Neural cell (in vitro differentiated cells): Measurements from ENCODE around the gene PCDHB9. TPM values are rescaled to one million over a fixed set of nuclear protein-coding genes. Genes with fewer than 3 reads are reported as not detected.
"Not testable (repeated sequence)": the region's sequence is repeated elsewhere in the genome, so short reads cannot be mapped to it uniquely, and the experiment has no call there.

Source experiments
- H2AFZ ChIP-seq: fragments of 200-600, 300-800 bp; sonication (generic), shearing (Covaris generic); 2 replicates; pipeline ENCODE4 v1.6.0; 2014; ENCODE audit warnings: low read depth, mild to moderate bottlenecking, antibody characterized with exemption, low read length, moderate library complexity
- H3F3A ChIP-seq: fragments of 200-600 bp; shearing (Covaris generic); 2 replicates; pipeline ENCODE4 v1.6.1; 2016; ENCODE audit warnings: mild to moderate bottlenecking, moderate library complexity, mixed read lengths, antibody characterized with exemption, low read length; ENCODE audit not compliant: insufficient read depth, poor library complexity, severe bottlenecking
- H3K27ac ChIP-seq: fragments of 200-600, 300-800 bp; sonication (generic), shearing (Covaris generic); 2 replicates; pipeline ENCODE4 v1.5.1; 2014; ENCODE audit warnings: mild to moderate bottlenecking, low read length, moderate library complexity
- H3K27me3 ChIP-seq: fragments of 300-800, 200-600 bp; sonication (generic), shearing (Covaris generic); 2 replicates; pipeline ENCODE4 v1.6.0; 2014; ENCODE audit warnings: mild to moderate bottlenecking, low read depth, low read length, moderate library complexity; ENCODE audit not compliant: insufficient read depth
- H3K36me3 ChIP-seq: fragments of 300-800, 200-600 bp; sonication (generic), shearing (Covaris generic); 2 replicates; pipeline ENCODE4 v1.5.1; 2014; ENCODE audit warnings: mild to moderate bottlenecking, antibody characterized with exemption, low read length, moderate library complexity; ENCODE audit not compliant: insufficient read depth
- H3K4me2 ChIP-seq: fragments of 300-800, 200-600 bp; sonication (generic), shearing (Covaris generic); 2 replicates; pipeline ENCODE4 v1.6.0; 2014; ENCODE audit warnings: mild to moderate bottlenecking, low read length
- H3K4me3 ChIP-seq: fragments of 300-800, 200-600 bp; sonication (generic), shearing (Covaris generic); 2 replicates; pipeline ENCODE4 v1.5.1; 2014; ENCODE audit warnings: mild to moderate bottlenecking, low read length, moderate library complexity
- H3K79me2 ChIP-seq: fragments of 200-600 bp; shearing (Covaris generic); replicated peaks from 2 replicates; pipeline ENCODE4 v1.6.0; 2014; ENCODE audit warnings: mild to moderate bottlenecking, low read length, moderate library complexity; ENCODE audit not compliant: insufficient read depth
- H3K9ac ChIP-seq: fragments of 300-800, 200-600 bp; sonication (generic), shearing (Covaris generic); 2 replicates; pipeline ENCODE4 v1.6.1; 2016; ENCODE audit warnings: mild to moderate bottlenecking, low read length, mixed read lengths
- H3K9me2 ChIP-seq: fragments of 200-600 bp; shearing (Covaris generic); 2 replicates; pipeline ENCODE4 v1.6.1; 2016; ENCODE audit warnings: mild to moderate bottlenecking, low read length, mixed read lengths; ENCODE audit not compliant: insufficient read depth
- H3K9me3 ChIP-seq: fragments of 200-600, 300-800 bp; sonication (generic), shearing (Covaris generic); 2 replicates; pipeline ENCODE4 v1.6.1; 2016; ENCODE audit warnings: mild to moderate bottlenecking, mixed run types, low read length, moderate library complexity, mixed read lengths
- H4K20me1 ChIP-seq: fragments of 200-600 bp; shearing (Covaris generic); 2 replicates; pipeline ENCODE4 v1.6.1; 2016; ENCODE audit warnings: mild to moderate bottlenecking, mixed run types; ENCODE audit not compliant: insufficient read depth
- CTCF ChIP-seq: fragments of 450-650 bp; IDR thresholded peaks from 2 replicates; pipeline ENCODE4 v1.5.1; 2014; ENCODE audit warnings: antibody characterized with exemption, mild to moderate bottlenecking, moderate library complexity; ENCODE audit not compliant: poor library complexity, severe bottlenecking
- EP300 ChIP-seq: fragments of 450-650 bp; conservative IDR thresholded peaks from 2 replicates; pipeline ENCODE4 v1.6.1; 2014; ENCODE audit warnings: antibody characterized with exemption, mild to moderate bottlenecking, moderate library complexity; ENCODE audit not compliant: poor library complexity, severe bottlenecking
- EZH2 ChIP-seq: fragments of 200-600, 300-800 bp; shearing (Covaris generic), sonication (generic); IDR thresholded peaks from 2 replicates; pipeline ENCODE4 v1.6.1; 2014; ENCODE audit warnings: antibody characterized with exemption, low read length, borderline replicate concordance, mild to moderate bottlenecking; ENCODE audit not compliant: insufficient read depth, poor library complexity, severe bottlenecking
- MXI1 ChIP-seq: fragments of 450-650 bp; conservative IDR thresholded peaks from 2 replicates; pipeline ENCODE4 v1.6.1; 2014; ENCODE audit warnings: antibody characterized with exemption, mild to moderate bottlenecking; ENCODE audit not compliant: poor library complexity, severe bottlenecking
- POLR2AphosphoS5 ChIP-seq: IDR thresholded peaks from 2 replicates; pipeline ENCODE4 v1.6.1; 2012
- RAD21 ChIP-seq: fragments of 450-650 bp; conservative IDR thresholded peaks from 2 replicates; pipeline ENCODE4 v1.6.1; 2014; ENCODE audit warnings: antibody characterized with exemption, mild to moderate bottlenecking, moderate library complexity
- REST ChIP-seq: IDR thresholded peaks from 2 replicates; pipeline ENCODE4 v1.6.1; 2012; ENCODE audit warnings: borderline replicate concordance
- SMC3 ChIP-seq: fragments of 450-650 bp; conservative IDR thresholded peaks from 2 replicates; pipeline ENCODE4 v1.6.1; 2014; ENCODE audit warnings: antibody characterized with exemption, mild to moderate bottlenecking, moderate library complexity; ENCODE audit not compliant: poor library complexity
- TAF1 ChIP-seq: IDR thresholded peaks from 2 replicates; pipeline ENCODE4 v1.6.1; 2012; ENCODE audit warnings: low read depth
- polyA plus RNA-seq: library from polyadenylated mRNA; depleted of rRNA; stranded (reverse); fragments of >200 nt; gene quantifications from 2 replicates; pipeline ENCODE4 v1.2.3, GENCODE V29; 2014

PCDHB9 gene
- polyA plus RNA-seq, 1 donor from 2014 or later = 4.9 TPM

DNA sequence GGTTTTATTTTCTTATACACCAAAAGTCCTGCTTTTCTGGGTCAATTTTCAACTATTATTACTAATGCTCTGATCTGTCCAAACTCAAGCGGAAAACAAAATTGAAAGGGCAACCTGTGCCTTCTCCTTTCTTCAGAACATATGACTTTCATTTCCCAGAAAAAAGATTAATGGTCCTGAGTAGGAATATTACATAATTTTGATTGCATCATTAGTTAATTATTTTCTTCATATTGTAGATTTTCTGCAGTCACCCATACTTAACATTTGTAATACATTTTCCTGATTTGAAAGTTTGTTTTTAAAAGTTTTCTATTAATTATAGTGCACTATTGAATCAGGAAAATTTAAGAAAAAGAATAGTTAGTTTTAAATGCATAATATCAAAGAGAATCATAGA, 11.0 kb upstream of the PCDHB9 start:
- Histone ChIP-seq H3K9ac (no peak overlapping the region), H3K36me3 (no peaks in the 10 kb centered on the region)

DNA sequence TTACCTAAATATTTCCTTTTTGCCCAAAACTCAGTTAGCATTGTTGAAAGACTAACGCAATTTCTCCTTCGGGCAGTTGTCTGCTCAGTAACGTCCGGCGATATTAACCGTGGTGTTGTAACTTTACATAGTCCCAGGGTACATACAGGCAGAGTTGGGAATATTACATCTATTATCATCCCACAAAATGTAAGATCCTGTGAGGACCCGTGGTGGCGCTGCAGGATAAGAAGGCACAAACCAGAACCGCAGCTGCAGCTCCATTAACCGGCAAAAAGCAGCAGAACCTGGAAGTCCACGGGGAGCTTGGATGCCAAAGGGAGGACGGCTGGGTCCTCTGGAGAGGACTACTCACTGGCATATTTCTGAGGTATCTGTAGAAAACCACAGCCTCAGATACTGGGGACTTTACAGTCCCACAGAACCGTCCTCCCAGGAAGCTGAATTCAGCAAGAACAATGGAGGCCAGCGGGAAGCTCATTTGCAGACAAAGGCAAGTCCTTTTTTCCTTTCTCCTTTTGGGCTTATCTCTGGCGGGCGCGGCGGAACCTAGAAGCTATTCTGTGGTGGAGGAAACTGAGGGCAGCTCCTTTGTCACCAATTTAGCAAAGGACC, 9.3 kb upstream of the PCDHB9 start, which contains the start of gene PCDHB8:
Gene PCDHB8, plus strand, starts transcription at position 214 of the 615 bp plus-strand sequence. Its CDS starts 245 bp downstream, at position 459.
- H3K9me2 ChIP-seq, H3K9me3 ChIP-seq, H3K4me3 ChIP-seq, H3K27ac ChIP-seq, H3K27me3 ChIP-seq, H3K9ac ChIP-seq, H3F3A ChIP-seq, H3K4me2 ChIP-seq, H2AFZ ChIP-seq, H3K36me3 ChIP-seq, H4K20me1 ChIP-seq, H3K79me2 ChIP-seq: not testable (repeated sequence)

More for the DNA sequence above, 11.0 kb upstream of the PCDHB9 start:
- Histone ChIP-seq H4K20me1 (no peaks in the 10 kb centered on the region), H3K4me2 (no peak overlapping the region), H3F3A (no peaks in the 10 kb centered on the region), H3K9me3 (peaks cover 7% of the 10 kb centered on the region), H3K79me2 (no peaks in the 10 kb centered on the region), H2AFZ (no peak overlapping the region), H3K27ac (no peak overlapping the region), H3K27me3 (no peaks in the 10 kb centered on the region), H3K9me2 (no peaks in the 10 kb centered on the region), H3K4me3 (no peak overlapping the region)
- no peak for TF ChIP-seq TAF1
- no peak for TF ChIP-seq SMC3
- no peak for TF ChIP-seq POLR2AphosphoS5
- no peak for TF ChIP-seq CTCF
- TF ChIP-seq MXI1 = no peak
- TF ChIP-seq RAD21 = no peak
- no peak for TF ChIP-seq EP300
- TF ChIP-seq REST = no peak
- no peak for TF ChIP-seq EZH2

- not testable (repeated sequence) for H3K9me3 ChIP-seq, H3K9ac ChIP-seq, H4K20me1 ChIP-seq, H3K4me2 ChIP-seq, H3K36me3 ChIP-seq, H3K9me2 ChIP-seq, H3K27ac ChIP-seq, H2AFZ ChIP-seq, H3K4me3 ChIP-seq, H3K79me2 ChIP-seq, H3F3A ChIP-seq, H3K27me3 ChIP-seq
Measured at GRCh38 chr5:141179371-141179770, 7.6 kb upstream of the PCDHB9 start.

DNA sequence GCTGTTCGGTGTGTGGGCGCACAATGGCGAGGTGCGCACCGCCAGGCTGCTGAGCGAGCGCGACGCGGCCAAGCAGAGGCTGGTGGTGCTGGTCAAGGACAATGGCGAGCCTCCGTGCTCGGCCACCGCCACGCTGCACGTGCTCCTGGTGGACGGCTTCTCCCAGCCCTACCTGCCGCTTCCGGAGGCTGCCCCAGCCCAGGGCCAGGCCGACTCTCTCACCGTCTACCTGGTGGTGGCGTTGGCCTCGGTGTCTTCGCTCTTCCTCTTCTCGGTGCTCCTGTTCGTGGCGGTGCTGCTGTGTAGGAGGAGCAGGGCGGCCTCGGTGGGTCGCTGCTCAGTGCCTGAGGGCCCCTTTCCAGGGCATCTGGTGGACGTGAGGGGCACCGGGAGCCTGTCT, 7.1 kb upstream of the PCDHB9 start:
- not testable (repeated sequence) for H3K4me3 ChIP-seq, H3F3A ChIP-seq, H3K9ac ChIP-seq, H3K9me2 ChIP-seq, H3K4me2 ChIP-seq, H2AFZ ChIP-seq, H3K36me3 ChIP-seq, H3K79me2 ChIP-seq, H3K9me3 ChIP-seq, H3K27me3 ChIP-seq, H4K20me1 ChIP-seq, H3K27ac ChIP-seq
